HEK293 (cell line): ENCODE measurements around the gene CCDC78.

Source experiments
- GFI1B ChIP-seq: fragments of 450-650 bp; formaldehyde crosslinking; IDR thresholded peaks from 2 replicates; pipeline ENCODE4 v1.5.1; 2016; ENCODE audit warnings: missing biosample characterization, missing genetic modification characterization
- GLI4 ChIP-seq: fragments of 450-650 bp; formaldehyde crosslinking; IDR thresholded peaks from 2 replicates; pipeline ENCODE4 v1.5.1; 2016; ENCODE audit warnings: missing biosample characterization, missing genetic modification characterization
- KLF1 ChIP-seq: fragments of 450-650 bp; formaldehyde crosslinking; IDR thresholded peaks from 2 replicates; pipeline ENCODE4 v1.5.1; 2016; ENCODE audit warnings: missing biosample characterization, missing genetic modification characterization
- KLF10 ChIP-seq: fragments of 450-650 bp; IDR thresholded peaks from 2 replicates; pipeline ENCODE4 v1.5.1; 2018; ENCODE audit warnings: missing biosample characterization, mild to moderate bottlenecking, missing genetic modification characterization
- MEIS1 ChIP-seq: sonication (generic); formaldehyde crosslinking; IDR thresholded peaks from 2 replicates; pipeline ENCODE4 v1.8.1; 2022; ENCODE audit warnings: missing genetic modification reagents, mild to moderate bottlenecking, borderline replicate concordance
- PRDM4 ChIP-seq: fragments of 450-650 bp; formaldehyde crosslinking; IDR thresholded peaks from 2 replicates; pipeline ENCODE4 v1.5.1; 2017; ENCODE audit warnings: missing biosample characterization, missing genetic modification characterization
- REPIN1 ChIP-seq: fragments of 450-650 bp; formaldehyde crosslinking; IDR thresholded peaks from 2 replicates; pipeline ENCODE4 v1.5.1; 2017; ENCODE audit warnings: missing biosample characterization, missing genetic modification characterization, low read depth
- REST ChIP-seq: fragments of 450-650 bp; formaldehyde crosslinking; IDR thresholded peaks from 2 replicates; pipeline ENCODE4 v1.5.1; 2016; ENCODE audit warnings: missing biosample characterization, missing genetic modification characterization
- SP2 ChIP-seq: fragments of 450-650 bp; formaldehyde crosslinking; IDR thresholded peaks from 2 replicates; pipeline ENCODE4 v1.5.1; 2016; ENCODE audit warnings: missing biosample characterization, missing genetic modification characterization
- TRIM28 ChIP-seq: IDR thresholded peaks from 2 replicates; pipeline ENCODE4 v1.6.1; 2011; ENCODE audit warnings: low read length, control low read depth, borderline replicate concordance
- ZBTB1 ChIP-seq: fragments of 450-650 bp; formaldehyde crosslinking; IDR thresholded peaks from 2 replicates; pipeline ENCODE4 v1.5.1; 2016; ENCODE audit warnings: missing biosample characterization, missing genetic modification characterization
- ZBTB8A ChIP-seq: fragments of 450-650 bp; formaldehyde crosslinking; IDR thresholded peaks from 2 replicates; pipeline ENCODE4 v1.5.1; 2016; ENCODE audit warnings: missing biosample characterization, missing genetic modification characterization
- ZNF114 ChIP-seq: fragments of 450-650 bp; formaldehyde crosslinking; IDR thresholded peaks from 2 replicates; pipeline ENCODE4 v1.5.0; 2017; ENCODE audit warnings: missing biosample characterization, missing genetic modification characterization
- ZNF133 ChIP-seq: fragments of 450-650 bp; formaldehyde crosslinking; IDR thresholded peaks from 2 replicates; pipeline ENCODE4 v1.5.1; 2016; ENCODE audit warnings: missing biosample characterization, missing genetic modification characterization
- ZNF169 ChIP-seq: fragments of 450-650 bp; formaldehyde crosslinking; IDR thresholded peaks from 2 replicates; pipeline ENCODE4 v1.5.1; 2016; ENCODE audit warnings: missing biosample characterization, missing genetic modification characterization
- ZNF18 ChIP-seq: fragments of 450-650 bp; formaldehyde crosslinking; IDR thresholded peaks from 2 replicates; pipeline ENCODE4 v1.5.1; 2016; ENCODE audit warnings: missing biosample characterization, missing genetic modification characterization
- ZNF2 ChIP-seq: fragments of 450-650 bp; formaldehyde crosslinking; IDR thresholded peaks from 2 replicates; pipeline ENCODE4 v1.5.1; 2016; ENCODE audit warnings: missing biosample characterization, missing genetic modification characterization
- ZNF266 ChIP-seq: fragments of 450-650 bp; formaldehyde crosslinking; IDR thresholded peaks from 2 replicates; pipeline ENCODE4 v1.5.1; 2016; ENCODE audit warnings: missing biosample characterization, missing genetic modification characterization, low read depth
- ZNF324 ChIP-seq: fragments of 450-650 bp; formaldehyde crosslinking; IDR thresholded peaks from 2 replicates; pipeline ENCODE4 v1.5.1; 2016; ENCODE audit warnings: missing biosample characterization, missing genetic modification characterization
- ZNF335 ChIP-seq: fragments of 450-650 bp; formaldehyde crosslinking; conservative IDR thresholded peaks from 2 replicates; pipeline ENCODE4 v1.5.1; 2016; ENCODE audit warnings: missing biosample characterization, missing genetic modification characterization
- ZNF423 ChIP-seq: fragments of 450-650 bp; formaldehyde crosslinking; IDR thresholded peaks from 2 replicates; pipeline ENCODE4 v1.5.1; 2016; ENCODE audit warnings: missing biosample characterization, missing genetic modification characterization
- ZNF488 ChIP-seq: fragments of 450-650 bp; formaldehyde crosslinking; IDR thresholded peaks from 2 replicates; pipeline ENCODE4 v1.5.1; 2016; ENCODE audit warnings: missing biosample characterization, missing genetic modification characterization
- ZNF549 ChIP-seq: fragments of 450-650 bp; IDR thresholded peaks from 2 replicates; pipeline ENCODE4 v1.5.1; 2018; ENCODE audit warnings: missing biosample characterization, missing genetic modification characterization, mild to moderate bottlenecking, inconsistent platforms, moderate library complexity
- ZNF571 ChIP-seq: fragments of 450-650 bp; formaldehyde crosslinking; IDR thresholded peaks from 2 replicates; pipeline ENCODE4 v1.5.0; 2017; ENCODE audit warnings: missing biosample characterization, missing genetic modification characterization
- ZNF596 ChIP-seq: fragments of 450-650 bp; IDR thresholded peaks from 2 replicates; pipeline ENCODE4 v1.5.0; 2018; ENCODE audit warnings: missing biosample characterization, mild to moderate bottlenecking, missing genetic modification characterization, moderate library complexity
- ZNF600 ChIP-seq: fragments of 450-650 bp; formaldehyde crosslinking; IDR thresholded peaks from 2 replicates; pipeline ENCODE4 v1.5.1; 2016; ENCODE audit warnings: missing biosample characterization, missing genetic modification characterization
- ZNF654 ChIP-seq: fragments of 450-650 bp; formaldehyde crosslinking; IDR thresholded peaks from 2 replicates; pipeline ENCODE4 v1.5.1; 2016; ENCODE audit warnings: low read depth, missing biosample characterization, missing genetic modification characterization
- ZNF664 ChIP-seq: fragments of 450-650 bp; formaldehyde crosslinking; IDR thresholded peaks from 2 replicates; pipeline ENCODE4 v1.5.1; 2016; ENCODE audit warnings: missing biosample characterization, missing genetic modification characterization
- ZSCAN18 ChIP-seq: fragments of 450-650 bp; formaldehyde crosslinking; IDR thresholded peaks from 2 replicates; pipeline ENCODE4 v1.5.1; 2016; ENCODE audit warnings: missing biosample characterization, missing genetic modification characterization
- TF ChIP-seq, protein P1 (sequence below): fragments of 450-650 bp; formaldehyde crosslinking; IDR thresholded peaks from 2 replicates; pipeline ENCODE4 v1.5.1; 2016; ENCODE audit warnings: missing biosample characterization, missing genetic modification characterization

The CCDC78 gene

GRCh38 chr16:740764-741505 is 14.7 kb upstream of the CCDC78 start, which contains the start of gene CIAO3 (continued):
- TF ChIP-seq ZNF654 (0 out of 2 replicates have a peak, but pooled peaks have one; percentile 4), ZSCAN18 (peak; percentile 78; the same call in 1 of the 2 replicates), ZNF571 (tag by site-specific recombination) (no peak), GFI1B (tag by site-specific recombination) (no peak), REPIN1 (no peak), ZNF18 (tag by site-specific recombination) (no peak), PRDM4 (tag by site-specific recombination) (peak; percentile 27; the same call in 1 of the 2 replicates), ZNF169 (tag by site-specific recombination) (no peak), KLF10 (peak; percentile 82; the same call in 1 of the 2 replicates), ZNF664 (tag by site-specific recombination) (no peak), ZNF600 (tag by site-specific recombination) (peak; percentile 45; the same call in 1 of the 2 replicates), ZNF266 (tag by site-specific recombination) (no peak), ZNF488 (tag by site-specific recombination) (no peak), ZNF549 (tag by site-specific recombination) (no peak), TRIM28 (no peak), MEIS1 (CRISPR knock-in tag) (no peak), ZNF114 (tag by site-specific recombination) (no peak), SP2 (tag by site-specific recombination) (peak; percentile 54), ZNF423 (tag by site-specific recombination) (no peak), ZNF335 (tag by site-specific recombination) (peak; percentile 86), ZBTB8A (tag by site-specific recombination) (peak; percentile 81), ZNF596 (no peak), GLI4 (no peak), REST (tag by site-specific recombination) (no peak), ZBTB1 (tag by site-specific recombination) (no peak), ZNF133 (tag by site-specific recombination) (no peak), ZNF2 (tag by site-specific recombination) (0 out of 2 replicates have a peak, but pooled peaks have one; percentile 27), ZNF324 (tag by site-specific recombination) (0 out of 2 replicates have a peak, but pooled peaks have one; percentile 43), KLF1 (tag by site-specific recombination) (peak; percentile 78)
- TF ChIP-seq, protein P1, sequence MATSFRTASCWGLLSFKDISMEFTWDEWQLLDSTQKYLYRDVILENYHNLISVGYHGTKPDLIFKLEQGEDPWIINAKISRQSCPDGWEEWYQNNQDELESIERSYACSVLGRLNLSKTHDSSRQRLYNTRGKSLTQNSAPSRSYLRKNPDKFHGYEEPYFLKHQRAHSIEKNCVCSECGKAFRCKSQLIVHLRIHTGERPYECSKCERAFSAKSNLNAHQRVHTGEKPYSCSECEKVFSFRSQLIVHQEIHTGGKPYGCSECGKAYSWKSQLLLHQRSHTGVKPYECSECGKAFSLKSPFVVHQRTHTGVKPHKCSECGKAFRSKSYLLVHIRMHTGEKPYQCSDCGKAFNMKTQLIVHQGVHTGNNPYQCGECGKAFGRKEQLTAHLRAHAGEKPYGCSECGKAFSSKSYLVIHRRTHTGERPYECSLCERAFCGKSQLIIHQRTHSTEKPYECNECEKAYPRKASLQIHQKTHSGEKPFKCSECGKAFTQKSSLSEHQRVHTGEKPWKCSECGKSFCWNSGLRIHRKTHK (tag by site-specific recombination): no peak
